Urothelium cell line (cell line): ENCODE results near the gene SLC30A2.

ENCODE experiments used
- DNase-seq: peaks from one replicate; pipeline ENCODE4 v3.0.0; 2011; ENCODE audit warnings: low spot score, mixed read lengths
- FAIRE-seq: peaks from 2 replicates; lab custom pipeline; 2011; peaks lifted over from hg19 to GRCh38; lab: Jason Lieb, UNC

The SLC30A2 gene

DNA sequence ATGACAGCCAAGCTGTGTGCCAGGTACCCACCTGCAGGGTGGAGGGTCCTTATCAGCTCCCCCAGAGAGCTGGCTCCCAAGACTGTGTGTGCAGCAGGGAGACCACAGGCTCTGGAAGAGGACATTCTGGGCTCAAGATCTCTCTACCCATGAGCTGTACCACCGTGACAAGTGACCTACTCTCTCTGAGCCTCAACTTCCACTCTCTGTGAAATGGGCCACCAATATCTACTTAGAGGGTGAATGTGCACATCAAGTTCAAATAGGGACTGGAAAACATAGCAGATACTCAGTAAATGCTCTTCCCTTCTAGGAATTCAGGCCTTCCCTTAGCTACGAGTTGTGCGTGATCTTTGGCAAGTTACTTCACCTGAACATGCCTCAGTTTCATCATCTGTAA is 1.5 kb downstream of the SLC30A2 start:
- FAIRE-seq = peak; percentile 27
- DNase-seq = no peak

DNA sequence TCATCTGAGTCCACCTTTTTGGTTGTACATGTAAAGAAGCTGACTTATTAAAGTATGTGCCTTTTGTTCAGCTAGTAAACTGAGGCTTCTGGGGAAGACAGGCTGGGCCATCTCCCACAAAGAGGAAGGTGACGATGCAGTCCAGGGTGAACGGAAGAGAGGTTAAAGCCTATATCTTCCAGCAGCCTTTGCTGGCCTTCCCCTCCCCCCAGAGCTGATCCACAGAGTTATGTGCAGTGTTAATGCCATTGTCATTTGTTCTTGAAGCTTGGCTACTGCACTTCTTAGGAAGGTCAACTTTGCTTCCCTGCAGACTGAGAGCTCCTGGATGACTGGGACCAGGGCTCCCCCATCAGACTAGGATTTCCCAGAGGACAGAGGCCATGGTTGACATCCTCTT is 2.2 kb downstream of the SLC30A2 start:
- no peak for FAIRE-seq
- no peak for DNase-seq

DNA sequence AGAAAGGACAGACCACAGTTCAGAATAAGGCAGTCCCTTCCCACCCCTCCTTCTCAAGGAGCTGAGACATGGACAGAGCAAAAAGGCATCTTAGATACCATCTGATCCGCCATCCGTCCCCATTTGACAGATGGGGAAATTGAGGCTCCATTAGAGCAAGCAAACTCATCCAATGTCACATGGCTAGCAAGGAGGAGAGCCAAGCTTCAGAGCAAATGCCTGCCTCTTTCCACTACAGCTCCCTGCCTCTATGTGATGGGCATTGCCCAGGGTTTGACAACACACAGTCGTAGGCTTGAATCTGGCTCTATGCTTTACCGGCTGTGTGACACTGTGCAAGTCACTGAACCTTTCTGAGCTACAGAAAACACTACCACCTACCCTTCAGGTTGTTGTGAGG is 3.9 kb downstream of the SLC30A2 start:
- no peak for DNase-seq
- no peak for FAIRE-seq

DNA sequence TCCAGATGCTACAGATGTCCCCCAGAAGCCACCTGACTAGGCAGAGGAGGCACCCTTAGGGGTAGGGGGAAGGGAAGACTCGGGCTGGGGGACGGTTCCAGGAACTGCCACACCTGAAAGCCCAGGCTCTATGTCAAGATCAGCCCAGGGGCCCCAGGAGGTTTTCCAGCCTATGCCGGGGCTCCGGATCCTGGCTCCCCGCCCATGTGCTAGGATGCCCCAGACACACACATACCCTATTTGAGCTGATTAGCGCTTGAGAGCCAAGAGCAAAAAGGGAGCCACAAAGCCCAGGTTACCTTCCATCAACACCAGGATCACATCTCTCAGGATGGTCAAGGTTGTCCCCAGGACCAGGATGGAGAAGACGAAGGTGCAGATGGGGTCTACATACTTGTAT is 4.5 kb downstream of the SLC30A2 start:
- FAIRE-seq (no peak), DNase-seq (no peak)

DNA sequence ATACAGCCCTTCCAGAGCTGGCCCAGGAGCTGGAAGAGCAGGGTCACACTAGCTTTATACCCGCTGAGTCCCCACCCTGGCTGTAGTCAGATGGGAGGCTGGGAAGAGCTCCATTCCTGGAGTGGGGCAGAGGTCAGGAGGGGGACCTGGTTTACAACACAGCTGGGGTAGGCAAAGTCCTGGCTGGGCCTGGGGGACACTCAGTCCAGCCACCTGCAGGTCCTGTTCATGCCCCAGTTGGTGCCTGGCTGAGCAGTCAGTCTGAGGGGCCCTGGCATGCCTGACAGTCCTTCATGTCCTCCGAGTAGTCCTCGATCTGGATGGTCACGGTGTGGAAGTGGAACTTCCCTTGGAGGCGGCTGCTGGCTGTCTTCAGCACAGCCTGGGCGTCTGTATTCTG is 7.0 kb downstream of the SLC30A2 start:
- no peak for DNase-seq
- FAIRE-seq = no peak

DNA sequence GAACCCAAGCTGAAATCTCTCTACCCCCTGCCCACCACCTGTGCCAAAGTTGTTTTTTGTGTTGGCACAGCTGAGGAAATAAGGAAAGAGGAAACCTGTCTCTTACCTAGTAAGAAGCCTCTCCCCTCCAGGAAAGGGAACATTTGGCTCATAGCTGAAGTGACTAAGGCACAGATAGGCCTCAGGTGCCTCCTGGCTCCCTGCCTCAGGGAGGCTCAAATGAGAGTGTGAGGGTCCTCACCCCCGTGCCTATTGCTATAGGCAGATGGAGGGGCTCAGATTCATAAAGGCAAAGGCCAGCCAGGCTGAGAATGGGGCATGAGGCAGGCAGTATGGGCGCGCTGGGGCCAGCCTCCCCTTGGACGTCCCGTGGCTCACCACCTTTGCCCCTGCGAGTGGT is 7.4 kb downstream of the SLC30A2 start:
- no peak for FAIRE-seq

DNA sequence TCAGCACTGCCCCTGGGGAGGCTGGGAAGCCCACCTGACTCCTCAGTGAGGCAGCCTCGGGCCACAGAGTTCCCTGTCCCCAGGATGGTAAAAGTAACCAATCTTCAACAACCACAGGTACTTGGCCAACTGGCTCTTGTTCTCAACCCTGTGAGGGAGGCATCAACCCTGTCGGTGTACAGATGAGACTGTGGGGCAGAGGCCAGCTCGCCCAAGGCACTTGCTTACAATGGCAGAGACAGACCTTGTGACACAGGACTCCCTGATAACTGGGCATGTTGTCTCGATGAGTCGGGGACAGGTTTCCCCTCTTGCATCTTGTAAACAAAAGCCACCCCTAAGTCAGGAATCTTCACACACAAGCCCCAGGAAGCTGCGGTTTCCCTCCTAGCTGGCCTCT is 8.0 kb downstream of the SLC30A2 start:
- FAIRE-seq = no peak

More for the DNA sequence above, 7.4 kb downstream of the SLC30A2 start:
- no peak for DNase-seq

DNA sequence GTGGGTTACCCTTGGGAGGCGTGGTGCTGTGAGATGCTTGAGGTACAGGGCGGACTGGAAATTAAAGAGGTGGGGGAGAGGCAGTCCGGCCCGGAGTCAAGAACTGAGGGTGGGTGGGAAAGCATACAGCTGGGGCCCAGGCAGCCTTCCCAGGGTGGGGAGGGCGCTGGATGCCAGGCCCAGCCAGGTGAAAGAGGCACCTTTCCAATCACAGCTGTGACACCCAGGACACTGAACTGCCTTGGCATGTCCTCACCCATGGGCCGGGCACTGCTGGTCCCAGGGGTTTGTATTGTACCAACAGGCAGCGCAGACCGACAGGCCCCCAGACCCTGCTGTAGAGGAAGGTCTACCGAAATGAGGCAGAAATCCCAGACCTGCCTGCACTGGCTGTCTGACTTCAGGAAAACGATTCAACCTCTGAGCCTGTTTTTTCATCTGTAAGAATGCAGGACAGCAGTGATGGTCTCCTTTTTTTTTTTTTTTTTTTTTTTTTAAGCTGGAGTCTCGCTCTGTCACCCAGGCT is 9.1 kb downstream of the SLC30A2 start:
- FAIRE-seq (no peak), DNase-seq (no peak)

More for the DNA sequence above, 8.0 kb downstream of the SLC30A2 start:
- DNase-seq = no peak

DNA sequence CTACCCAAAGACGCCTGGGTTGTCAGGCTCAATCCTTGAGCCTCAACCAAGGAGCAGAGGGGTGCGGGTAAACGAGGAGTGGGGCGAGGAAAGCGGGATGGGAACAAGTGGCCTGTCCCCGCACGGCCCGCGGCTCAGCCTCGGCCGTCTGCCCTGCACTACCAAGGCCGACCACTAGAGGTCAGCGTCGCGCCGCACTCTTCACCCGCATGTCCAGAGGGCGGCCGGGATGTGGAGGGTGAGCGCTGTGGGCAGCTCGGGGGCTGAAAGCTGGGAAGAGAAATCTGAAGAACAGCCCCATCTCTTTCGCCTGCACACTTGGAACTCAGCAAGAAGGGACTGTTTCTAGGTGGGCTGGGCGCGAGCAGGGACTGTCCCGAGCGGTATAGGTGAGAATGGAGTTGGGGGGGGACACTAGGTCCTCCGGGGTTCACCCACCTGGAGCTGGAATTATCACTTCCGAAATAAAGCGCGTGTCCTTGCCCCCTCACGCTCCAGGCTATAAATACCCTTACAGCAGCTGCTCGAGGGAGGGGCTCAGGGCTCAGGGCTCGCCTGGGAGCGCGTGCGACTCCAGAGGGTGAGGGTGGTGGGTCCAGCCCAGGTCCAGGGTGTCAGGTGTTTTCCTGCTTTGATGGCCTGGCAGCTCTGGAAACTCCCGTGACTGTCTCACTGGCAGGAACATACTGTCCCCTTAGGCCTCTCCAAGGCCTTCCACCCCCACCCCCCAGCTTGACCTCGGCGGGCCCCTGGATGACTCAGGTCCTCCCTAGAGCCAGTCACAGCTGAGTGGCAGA is 9.8 kb downstream of the SLC30A2 start:
- FAIRE-seq = peak; percentile 98
- DNase-seq = peak; percentile 92

DNA sequence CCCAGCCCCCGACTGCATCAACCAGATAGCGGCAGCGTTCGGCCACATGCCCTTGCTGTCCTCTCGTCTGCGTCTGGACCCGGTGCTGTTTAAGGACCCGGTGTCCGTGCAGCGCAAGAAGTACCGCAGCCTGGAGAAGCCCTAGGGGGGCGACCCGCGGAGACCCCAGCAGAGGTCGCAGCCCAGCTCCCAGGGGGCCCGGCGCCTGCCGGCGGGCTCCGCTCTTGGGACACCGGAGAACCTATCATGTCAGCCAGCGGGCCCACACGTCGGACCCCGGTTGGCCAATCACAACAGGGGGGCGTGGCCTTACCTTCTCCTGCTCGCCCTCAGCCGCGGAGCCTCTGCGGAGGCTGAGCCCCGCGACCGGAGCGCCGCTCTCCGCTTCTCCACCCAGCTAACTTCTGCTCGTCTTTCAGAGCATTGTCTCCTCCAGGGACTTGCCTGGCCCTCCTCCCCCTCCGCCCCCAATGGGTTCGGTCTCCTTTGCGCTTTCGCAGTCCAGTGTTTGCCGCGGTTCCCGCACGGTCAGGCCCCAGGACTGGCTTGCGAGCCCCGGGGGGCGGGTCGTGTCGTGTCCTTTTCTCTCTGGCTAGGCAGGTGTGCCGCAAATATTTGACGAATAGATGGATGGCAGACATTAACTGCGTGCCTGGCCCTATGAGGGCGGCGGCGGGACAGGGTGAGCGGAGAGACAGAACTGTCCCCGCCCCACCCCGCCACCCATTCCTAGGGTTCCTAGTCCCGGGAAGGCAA is 10.5 kb downstream of the SLC30A2 start:
- peak; percentile 81 for FAIRE-seq
- DNase-seq = peak; percentile 98

DNA sequence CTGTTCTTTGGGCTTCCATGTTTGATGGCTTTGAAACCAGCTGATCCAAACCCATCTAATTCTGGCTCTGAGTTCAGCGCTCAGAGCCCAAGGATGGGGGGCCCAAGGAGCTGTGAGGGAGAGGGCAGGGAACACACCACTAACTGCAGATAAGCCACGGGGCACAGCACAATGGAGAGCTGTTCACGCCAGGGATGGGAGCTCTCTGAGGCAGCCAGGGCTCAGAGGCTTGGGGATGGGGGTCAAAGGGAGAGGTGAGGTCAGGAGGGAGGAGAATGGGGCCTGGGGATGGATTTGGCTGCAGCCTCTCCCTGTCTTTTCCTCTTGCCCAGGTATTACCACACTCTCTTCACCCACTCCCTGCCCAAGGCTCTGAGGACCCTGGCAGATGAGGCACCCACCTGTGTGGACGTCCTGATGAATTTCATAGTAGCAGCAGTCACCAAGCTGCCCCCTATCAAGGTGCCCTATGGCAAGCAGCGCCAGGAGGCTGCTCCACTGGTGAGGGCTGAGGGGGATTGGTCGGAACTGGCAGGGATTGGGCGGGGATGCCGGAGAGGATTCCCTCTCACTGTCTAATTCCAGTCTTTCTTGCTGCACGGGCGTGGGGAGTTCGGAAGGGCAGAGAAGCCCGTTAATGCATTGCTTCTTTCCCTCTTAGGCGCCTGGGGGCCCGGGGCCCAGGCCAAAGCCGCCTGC is 11.3 kb downstream of the SLC30A2 start:
- FAIRE-seq (no peak), DNase-seq (peak; percentile 48)

DNA sequence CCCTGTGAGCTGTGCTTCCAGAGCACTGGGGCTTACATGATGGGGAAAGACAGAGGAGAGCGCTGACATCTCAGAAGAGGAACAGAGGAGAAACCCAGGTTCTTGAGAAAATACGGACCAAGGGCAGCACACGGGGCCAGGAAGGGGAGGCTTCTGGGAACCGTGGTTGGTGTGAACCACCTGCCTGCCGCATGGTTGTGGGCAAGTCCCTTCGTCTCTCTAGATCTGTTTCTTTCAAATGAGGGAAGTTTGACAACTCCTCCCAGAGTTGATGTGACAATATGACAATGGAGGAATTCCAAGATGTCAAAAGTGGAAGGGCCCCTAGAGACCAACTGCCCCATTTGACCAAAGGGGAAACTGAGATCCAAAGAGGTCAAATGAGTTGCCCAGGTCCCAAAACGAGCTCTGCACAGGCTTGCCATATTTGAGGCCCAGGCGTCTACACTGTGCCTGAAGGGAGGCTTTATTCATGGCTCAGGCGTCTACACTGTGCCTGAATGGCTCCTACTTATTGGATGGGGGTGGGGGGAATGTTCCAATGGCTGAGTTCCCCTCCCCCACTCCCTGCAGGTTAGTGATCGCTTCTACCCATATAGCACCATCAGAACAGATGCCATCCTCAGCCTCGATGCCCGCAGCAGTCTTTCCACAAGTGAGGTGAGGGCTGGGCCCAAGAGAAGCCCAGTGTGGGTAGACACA is 13.1 kb downstream of the SLC30A2 start:
- DNase-seq (no peak), FAIRE-seq (no peak)

DNA sequence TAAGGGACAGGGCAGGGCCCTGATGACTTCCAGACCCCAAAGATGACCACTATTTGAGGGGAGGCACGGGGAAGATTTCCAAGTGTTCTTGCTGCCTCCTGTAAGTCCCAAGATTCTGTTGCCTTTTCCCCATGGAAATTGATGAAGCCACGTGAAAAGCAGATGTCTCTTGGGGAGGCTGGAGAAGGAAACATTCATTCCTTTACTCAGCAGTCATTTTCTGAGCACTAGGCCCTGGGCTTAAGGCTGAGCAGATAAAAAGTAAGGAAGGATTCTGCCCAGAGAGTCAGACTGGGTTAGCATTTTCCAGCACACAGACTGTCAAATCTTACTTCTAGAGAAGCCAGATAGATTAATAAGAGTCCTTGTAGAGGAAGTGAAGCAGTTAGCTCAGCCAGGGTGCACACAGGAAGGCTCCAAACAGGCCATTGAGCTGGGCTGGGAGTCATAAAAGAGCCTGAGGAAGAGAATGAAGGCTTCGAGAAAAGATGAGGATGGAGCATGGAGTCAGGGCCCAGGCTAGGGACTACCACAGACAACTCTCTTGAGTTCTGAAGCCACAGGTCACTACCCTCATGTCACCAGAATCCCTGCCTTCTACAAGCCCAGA is 14.2 kb downstream of the SLC30A2 start:
- DNase-seq (no peak), FAIRE-seq (no peak)

DNA sequence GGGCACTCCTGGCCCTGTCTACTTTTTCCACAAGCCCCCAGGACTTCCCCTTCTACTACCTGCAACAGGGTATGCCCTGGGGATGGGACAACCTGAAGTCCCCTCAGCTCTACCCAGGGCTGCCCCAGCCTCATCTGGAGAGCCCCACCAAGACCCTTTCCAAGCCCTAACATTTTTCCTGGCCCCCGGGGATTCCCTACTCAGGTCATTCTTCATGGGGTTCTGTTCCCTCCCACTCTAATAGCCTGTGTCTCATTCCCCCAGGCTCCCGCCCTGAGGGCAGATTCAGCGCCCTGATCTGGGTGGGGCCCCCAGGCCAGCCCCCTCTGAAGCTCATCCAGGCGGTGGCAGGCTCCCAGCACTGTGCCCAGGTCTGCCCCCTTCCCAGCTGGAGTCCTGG is 14.7 kb downstream of the SLC30A2 start:
- no peak for DNase-seq
- no peak for FAIRE-seq

DNA sequence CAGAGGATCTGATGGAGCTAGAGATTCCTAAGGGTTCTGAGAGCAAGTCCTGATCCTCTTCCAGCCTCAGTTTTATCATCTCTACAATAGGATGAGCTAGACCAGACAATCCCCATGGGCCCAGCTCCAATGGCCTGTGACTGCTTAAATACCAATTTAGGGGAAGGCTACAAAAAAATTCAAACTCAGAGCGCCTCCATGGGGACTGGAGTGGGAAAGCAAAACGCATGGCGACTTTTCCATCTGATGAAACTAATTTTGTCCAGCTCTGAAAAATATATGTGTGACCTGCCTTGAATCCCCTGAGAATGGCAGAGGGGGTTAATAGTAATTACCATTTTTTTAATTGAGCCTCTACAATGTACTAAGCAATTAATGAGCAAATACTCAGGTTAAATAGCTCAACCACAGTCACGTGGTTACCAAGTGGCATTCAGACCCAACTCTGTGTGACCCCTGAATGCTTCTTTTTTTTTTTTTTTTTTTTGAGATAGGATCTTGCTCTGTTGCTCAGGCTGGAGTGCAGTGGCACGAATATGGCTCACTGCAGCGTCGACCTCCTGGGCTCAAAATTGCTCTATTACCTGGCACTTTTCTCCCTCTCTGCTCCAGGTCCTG is 15.9 kb downstream of the SLC30A2 start:
- DNase-seq = no peak
- FAIRE-seq = no peak

DNA sequence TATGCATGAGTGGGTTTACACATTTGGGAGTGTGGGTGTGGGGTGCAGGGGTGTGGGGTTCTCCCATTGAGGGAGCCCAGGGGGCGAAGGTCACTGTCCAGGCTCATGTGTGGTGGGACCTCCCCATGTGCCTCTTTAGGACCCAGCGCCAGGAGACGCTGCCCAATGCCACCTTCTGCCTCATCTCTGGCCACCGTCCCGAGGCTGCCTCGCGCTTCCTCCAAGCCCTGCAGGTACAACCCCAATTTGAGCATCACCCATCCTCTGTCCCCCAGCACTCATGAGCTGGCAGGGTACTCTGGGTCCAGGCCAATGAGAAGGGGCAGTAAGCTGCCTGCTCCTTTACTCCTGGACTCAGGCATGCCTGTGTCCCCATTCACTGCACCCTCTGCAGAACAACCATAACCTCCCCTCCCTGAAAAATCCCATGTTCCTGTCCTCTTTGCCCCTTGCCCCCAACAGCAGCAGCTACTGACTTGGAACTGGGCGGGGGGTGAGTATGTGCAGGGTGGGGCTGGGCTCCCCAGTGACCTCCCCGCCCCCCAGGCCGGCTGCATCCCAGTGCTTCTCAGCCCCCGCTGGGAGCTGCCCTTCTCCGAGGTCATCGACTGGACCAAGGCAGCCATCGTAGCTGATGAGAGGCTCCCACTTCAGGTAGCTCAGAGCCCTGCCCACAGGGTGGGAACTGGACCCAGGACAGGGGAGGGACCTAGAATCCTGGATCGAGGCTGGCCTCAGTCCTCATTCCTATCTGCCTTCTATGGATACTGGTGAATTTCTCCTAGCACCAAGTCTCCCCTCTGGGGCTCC is 16.7 kb downstream of the SLC30A2 start:
- DNase-seq (no peak), FAIRE-seq (no peak)

DNA sequence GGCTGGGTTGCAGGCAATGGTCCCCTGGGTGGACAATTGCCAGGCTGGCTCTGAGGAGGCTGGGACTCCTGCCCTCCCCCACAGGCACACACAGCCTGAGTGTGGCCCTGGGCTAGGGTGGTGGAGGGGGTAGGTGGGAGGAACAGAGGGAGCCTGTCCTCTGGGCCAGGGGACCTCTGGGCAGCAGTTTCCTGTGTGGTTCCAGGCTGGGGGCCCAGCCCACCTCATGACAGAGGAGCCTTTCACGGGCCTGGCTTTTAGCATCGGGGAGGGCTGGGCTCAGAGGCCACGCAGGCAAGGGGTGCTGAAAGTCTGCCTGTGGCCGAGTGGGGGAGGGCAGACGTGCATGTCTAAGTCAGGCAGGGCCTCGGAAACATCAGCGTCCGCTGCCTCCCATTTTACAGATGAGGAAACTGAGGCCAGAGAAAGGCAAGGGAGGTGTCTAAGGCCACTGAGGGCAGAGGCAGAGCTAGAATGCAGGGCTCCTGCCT is 17.4 kb downstream of the SLC30A2 start:
- FAIRE-seq (no peak), DNase-seq (no peak)

DNA sequence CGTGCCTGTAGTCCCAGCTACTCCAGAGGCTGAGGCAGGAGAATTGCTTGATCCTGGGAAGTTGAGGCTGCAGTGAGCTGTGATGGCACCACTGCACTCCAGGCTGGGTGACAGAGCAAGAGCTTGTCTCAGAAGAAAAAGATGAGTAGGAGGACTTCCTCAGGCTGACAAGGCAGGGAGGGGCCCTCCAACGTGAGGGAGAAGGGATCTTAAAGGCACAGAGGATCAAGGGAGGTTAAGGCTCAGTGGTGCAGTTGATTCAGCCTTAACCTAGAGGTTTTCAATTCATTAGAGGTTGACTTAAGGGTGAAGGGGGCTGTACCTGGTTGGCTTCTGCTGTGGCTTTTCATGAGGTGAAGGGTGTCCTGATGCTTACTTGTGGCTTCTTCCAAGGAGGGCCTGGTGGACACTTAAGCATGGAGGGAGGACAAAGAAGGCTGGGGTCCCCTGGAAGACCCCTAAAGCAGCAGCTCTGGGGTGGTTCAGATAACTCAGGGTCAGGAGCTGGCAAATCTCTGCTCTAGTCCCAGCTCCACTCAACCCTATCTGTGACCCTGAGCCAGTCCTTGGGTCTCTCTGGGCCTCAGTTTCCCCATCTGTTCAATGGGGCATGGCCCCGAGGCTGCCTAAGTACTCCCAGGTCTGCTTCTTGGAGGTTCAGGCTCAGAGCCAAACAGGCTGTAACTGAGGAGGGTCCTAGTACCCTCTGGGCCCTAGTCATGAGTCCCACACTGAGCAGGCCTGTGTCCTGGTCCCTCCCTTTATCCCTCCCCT is 18.0 kb downstream of the SLC30A2 start:
- FAIRE-seq = no peak
- DNase-seq = no peak
